HG03066 (cell line): ENCODE data around the gene FAM222B.
"Not testable (repeated sequence)": the region's sequence is repeated elsewhere in the genome, so short reads cannot be mapped to it uniquely, and the experiment has no call there.

Experiments used
- ATAC-seq: cut with Tn5 transposase; IDR thresholded peaks from one replicate; pipeline ENCODE4 v1.9.1; 2021; ENCODE audit warnings: low read depth; ENCODE audit not compliant: unreplicated experiment

Gene FAM222B

DNA sequence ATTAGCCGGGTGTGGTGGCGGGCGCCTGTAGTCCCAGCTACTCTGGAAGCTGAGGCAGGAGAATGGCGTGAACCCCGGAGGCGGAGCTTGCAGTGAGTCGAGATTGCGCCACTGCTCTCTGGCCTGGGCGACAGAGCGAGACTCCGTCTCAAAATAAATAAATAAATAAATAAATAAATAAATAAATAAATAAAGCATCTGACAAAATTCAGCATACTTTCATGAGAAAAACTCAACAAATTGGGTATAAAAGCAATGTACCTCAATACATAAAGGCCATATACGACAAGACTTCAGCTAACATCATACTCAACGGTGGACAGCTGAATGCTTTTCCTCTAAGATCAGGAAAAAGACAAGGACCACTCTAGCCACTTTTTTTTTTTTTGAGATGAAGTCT lies 63.0 kb downstream of the FAM222B start:
- not testable (repeated sequence) for ATAC-seq

DNA sequence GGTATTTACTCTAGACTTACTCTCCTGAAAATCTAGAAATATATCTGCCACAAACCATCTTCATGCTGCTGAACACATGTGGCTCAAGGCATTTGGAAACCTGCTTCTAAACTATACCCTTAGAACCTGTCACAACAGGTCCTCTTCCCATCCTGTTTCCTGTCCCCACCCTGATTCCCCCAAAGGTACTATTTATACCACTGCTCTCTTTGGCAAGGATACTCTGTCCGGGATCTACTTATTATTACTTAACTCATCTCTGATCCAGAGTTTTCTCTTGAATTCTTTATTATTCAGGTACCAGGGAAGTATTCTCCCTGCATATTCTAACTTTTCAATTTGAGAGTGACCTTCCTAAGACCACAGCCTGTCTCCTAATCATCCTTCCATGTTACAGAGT lies 65.4 kb downstream of the FAM222B start:
- ATAC-seq = no peak

DNA sequence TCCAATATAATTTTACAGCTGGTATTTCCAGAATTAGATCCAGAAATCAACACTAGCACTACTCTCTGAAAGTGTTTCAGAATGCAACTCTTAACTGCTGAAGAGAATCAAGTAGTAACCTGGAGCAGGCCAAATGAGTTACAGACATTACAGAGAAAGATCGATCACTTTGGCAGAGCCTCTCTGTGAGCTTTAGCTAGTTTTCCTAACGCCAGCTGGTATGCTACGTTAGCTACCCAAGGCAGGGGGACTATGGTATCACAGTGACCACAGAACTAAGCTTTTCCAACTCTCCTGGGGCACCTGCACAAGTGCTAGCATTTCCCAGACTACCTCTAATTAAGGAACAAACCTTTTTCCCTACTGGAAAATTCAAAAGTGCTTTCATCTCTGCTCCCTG lies 68.4 kb downstream of the FAM222B start:
- no peak for ATAC-seq

DNA sequence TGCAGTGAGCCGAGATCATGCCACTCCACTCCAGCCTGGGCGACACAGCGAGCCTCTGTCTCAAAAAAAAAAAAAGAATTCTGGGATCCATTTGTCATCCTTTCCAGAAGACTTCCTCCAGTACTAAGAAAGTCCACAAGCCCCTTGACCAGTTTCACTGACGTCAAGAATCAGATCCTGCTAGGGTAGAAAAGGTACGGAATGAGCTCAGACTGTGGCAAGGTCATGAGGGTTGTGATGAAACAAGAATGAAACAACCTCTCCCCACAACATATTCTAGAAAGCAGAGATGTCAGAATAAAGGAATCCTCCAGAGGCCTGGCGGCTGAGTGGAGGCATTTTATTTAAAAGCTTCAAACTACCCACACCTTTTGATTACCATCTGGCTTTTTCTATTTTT lies 68.9 kb downstream of the FAM222B start:
- no peak for ATAC-seq

DNA sequence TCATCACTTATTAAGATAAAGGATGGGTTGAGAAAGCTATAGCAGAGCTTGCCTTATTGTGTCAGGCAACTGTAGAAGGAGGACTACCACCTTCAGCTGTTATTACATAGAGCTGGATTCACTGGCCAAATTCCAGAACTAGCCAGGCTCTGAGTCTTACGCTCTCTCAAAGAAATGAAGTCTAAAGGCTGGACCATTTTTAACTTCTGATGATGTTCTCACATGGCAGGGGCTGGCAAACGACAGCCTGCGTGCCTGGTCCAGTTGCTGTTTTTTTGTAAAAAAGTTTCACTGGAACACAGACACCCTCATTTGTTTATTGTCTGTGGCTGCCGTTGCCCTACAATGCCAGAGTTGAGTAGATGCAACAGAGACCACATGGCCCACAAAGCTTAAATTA lies 77.6 kb downstream of the FAM222B start:
- ATAC-seq = no peak

DNA sequence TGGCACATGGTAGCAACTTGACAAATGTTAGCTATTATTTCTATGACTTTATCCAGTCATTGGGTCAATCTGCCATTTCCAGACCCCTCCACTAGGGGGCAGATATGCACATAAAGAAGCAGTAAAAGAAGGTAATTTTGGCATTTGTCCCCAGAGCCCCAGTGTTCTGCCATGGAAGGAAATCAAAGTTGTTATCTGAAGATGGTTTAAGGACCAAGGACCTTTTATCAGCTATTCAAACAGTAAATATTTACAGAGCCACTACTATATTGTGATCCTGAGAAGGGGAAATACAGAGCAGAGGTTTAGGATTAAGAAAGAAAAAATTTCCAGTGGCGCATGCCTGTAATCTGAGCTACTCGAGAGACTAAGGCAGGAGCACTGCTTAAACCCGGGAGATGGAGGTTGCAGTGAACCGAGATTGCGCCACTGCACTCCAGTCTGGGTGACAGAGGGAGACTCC lies 78.8 kb downstream of the FAM222B start:
- ATAC-seq = no peak

DNA sequence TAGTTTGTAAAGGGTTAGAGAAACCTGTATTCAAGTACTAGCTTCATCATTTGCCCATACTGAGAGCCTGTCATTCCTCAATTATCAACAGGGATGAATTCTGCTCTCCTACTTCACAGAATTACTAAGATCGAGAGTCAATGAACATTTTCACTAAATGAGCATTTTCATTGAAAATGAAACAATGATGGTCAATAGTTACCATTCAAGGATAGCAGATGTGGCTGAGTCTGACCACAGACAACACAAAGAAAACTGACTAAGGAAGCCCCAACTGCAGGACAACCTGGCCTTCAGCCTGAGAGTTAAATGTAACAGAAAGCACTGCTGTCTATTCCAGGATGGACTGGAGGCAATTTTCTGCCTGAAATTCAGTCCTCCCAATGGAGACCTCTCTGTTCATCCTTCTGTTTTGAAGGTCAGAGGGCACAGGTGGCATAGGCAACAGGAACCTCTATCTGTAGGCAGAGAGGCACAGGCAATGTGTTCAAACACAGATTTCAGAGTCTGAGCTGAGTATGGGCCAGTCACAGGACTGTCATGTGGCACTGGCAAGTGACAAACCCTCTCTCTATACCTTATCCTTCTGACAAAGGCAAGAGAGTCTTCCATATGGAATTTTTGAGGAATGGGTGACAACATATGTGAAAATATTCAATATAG lies 79.3 kb downstream of the FAM222B start:
- ATAC-seq = no peak

DNA sequence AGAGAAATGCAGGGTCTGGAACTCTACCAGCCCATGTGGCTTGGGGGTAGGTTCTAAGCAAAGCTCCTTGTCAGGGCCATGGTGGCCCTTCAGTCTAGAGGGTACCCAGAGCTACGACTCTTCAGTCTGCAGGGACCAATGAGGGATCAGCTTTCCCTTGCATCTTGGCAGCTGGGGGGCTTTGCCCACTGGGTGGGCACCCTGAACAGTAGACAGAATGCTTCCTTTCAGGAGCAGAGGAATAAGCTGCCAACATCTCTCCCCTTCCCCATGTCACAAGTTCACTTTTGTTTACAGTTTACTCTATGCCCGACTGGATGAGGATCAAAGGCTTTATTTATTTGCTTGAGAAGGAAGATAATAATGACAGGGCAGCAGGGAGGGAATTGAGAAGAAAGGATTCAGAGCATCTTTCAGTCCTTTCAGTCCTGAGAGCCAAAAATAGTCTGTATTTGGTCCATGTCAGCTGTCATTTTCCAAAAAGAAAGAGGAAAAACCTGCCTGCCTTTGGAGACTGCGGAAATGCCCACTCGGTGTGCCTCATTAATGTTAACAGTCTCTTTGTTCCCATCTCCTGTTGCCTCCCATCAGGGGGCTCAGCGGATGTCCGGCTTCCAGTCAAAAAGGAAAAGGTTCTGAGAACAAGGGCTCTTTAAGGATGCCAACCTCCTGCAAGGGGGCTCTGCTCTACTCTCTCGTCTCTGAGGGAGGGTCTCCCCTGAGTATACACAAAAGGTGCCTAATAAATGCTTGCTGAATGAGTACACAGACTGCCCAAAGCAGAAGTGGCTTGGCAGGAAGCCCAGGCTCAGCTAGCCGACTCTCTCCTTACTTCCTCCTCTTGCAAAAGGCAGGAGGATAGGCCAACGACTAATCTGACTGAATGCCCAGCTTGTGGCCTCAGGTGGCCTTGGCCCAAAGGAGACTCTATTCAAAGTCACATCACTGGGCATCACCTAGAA lies 81.7 kb downstream of the FAM222B start:
- ATAC-seq = no peak

DNA sequence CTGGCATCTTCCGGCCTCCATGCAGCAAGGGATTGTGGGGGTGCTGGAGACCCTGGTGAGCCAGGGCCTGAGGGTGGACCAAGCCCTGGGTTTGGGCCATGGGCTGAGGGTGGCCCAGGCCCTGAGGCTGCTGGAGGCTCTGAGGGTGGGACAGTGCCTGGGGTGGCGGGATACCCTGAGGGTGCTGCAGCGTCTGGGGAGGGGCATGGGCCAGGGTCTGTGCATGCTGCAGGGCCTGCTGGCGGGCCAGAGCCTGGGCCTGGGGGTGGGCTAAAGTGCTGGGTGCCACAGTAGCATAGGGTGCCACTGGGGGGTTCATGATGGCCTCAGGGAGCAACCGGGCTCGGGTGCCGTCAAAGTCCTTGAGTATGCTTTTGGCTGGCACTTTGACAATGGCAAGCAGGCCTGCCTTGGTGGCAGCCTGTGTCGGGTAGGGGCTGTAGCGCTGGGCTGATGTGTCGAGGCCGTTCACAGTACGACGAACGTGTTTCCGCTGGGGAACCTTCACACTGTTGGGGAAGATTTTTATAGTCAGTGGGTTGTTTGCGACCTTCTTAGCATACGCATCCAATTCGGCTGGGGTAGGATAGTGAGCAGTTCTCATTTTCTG lies 83.2 kb downstream of the FAM222B start:
- no peak for ATAC-seq

DNA sequence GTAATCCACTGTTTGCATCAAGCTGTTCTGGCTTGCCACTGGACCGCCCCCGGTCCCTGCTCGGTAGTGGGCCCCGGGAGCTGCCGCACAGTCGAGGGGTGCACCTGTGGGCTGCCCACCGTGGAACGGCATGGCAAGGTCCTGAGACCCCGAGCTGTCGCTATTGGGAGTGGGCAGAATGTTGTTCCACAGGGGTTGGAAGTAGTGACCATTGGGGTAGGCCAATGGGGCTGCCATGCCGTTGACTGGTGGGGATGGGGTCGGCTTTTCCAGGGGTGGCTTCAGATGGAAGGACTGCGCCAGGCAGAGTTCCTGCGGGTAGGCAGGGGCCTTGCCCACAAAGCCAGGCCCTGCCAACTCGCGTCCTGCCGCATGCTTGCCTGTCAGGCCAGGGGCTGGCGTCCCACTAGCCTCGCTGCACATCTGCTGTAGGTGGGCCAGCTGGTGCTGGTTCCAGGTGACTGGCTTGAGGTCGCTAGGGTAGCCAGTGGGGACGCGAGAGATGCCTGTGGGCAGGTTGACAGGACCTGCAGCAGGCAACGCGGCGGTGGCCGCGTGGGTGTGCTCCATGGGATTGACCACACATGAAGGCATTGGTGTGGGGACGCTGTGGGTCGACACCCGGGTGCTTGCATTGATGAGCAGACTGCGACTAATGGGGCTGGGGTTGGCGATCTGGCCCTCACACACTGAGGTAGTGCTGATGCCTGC lies 84.0 kb downstream of the FAM222B start:
- no peak for ATAC-seq

DNA sequence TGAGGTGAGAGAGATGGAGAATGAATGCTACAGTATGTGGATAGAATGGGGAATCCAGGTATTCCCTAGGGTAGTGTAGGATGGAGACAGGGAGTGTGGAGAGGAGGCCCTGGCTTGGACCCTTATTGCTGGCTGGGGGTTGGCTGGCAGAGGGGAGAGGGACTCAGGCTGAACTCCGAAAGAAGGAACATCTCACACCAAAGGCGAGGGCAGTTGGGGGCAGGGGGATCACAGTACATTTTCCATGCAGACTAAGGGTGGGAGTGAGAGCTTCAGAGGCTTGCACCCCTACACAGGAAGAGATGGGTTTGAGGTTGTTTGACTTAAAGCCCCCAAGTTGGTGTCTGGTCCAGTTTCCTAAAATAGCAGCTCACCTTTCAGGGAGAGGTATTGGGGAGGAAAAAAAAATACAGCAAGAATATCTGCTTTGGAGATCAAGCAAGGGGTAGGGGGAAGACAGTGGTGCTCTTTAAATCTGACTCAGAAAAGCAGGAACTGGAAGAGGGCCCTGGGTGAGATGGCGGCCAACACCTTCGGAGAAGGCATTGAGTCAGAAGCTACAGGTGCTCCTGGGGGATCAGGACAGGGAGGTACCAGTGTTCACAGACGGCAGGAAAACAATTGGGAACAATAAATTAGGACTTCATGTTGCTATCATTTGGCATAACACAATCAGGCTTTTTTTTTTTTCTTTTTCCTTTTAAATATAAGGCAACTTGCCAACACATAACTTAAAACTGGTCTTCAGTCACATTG lies 86.4 kb downstream of the FAM222B start:
- no peak for ATAC-seq

DNA sequence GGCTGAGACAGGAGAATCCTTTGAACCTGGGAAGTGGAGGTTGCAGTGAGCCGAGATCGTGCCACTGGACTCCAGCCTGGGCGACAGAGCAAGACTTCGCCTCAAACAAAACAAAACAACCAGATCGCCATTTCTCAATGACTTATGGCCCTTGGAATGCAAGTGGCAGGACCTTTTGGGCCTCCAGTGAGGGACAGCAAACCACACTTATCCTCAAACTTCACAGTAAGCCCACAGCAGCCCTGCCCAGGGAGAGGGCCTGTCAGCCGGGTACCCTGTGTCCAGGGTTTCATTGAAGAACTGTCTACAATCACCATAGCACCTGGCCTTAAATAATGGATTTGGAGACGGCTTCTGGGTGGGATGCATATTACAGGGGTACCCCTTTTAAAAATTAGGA lies 87.1 kb downstream of the FAM222B start:
- no peak for ATAC-seq

DNA sequence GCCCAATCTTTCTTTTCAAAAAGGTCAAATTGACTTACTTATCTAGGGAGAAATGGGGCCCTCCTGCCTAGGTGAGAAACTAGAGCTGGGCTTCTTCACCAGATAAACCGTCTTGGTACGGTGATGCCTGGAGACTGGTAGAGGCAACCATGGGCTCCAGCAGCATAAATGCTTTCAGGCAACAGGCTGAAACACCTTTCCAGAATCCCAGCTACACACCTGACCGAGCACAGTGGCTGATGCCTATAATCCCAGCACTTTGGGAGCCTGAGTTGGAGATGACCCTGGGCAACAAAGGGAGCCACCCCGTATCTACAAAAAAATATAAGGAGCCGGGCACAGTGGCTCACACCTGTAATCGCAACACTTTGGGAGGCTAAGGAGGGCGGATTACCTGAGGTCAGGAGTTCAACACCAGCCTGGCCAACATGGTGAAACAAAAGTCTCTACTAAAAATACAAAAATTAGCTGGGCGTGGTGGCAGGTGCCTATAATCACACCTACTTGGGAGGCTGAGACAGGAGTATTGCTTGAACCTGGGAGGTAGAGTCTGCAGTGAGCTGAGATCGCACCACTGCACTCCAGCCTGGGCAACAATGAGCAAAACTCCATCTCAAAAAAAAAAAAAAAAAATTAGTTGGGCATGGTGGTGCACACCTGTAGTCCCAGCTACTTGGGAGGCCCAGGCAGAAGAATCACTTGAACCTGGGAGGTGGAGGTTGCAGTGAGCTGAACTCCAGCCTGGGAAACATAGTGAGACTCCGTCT lies 90.8 kb downstream of the FAM222B start:
- no peak for ATAC-seq

DNA sequence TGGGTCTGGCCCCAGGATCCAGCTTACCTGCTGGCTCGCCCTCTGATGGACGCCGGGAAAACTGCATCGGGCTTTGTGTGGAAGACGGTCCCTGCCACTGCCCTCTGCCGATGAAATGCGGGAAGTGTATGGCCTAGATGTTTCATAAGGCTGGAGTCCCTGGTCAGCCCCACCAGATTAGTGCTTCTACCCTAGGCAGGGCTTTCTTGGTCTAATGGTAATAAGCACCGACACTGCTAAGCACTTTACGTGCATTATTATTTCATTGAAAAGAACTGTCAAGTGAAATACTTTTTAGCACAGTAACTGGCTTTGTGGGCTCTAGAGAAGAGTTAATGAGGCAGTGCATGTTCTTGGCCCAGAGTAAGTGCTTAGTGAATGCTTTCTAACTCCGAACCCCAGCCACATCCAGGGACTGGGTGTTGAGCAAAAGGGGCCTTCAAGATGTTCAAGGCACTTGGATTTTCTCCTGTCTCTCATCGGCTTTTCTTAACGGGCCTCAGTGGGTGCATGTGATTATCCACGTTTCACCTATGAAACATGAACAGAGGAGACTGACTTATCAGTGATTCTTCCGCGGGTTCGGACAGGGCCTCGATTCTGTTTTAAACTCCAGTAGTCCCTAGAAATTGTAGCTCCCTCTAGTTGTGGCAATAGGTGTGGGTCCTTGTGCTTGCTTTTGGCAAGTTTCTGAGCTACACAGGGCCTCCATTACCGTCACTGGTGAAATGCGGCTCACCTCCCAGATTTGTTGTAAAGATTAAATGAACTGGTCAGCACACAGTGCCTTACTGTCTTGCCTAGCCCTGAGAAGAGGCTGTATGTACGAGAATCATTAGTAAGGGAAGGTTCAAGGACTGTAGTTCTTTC lies 92.2 kb downstream of the FAM222B start:
- peak; percentile 71 for ATAC-seq

DNA sequence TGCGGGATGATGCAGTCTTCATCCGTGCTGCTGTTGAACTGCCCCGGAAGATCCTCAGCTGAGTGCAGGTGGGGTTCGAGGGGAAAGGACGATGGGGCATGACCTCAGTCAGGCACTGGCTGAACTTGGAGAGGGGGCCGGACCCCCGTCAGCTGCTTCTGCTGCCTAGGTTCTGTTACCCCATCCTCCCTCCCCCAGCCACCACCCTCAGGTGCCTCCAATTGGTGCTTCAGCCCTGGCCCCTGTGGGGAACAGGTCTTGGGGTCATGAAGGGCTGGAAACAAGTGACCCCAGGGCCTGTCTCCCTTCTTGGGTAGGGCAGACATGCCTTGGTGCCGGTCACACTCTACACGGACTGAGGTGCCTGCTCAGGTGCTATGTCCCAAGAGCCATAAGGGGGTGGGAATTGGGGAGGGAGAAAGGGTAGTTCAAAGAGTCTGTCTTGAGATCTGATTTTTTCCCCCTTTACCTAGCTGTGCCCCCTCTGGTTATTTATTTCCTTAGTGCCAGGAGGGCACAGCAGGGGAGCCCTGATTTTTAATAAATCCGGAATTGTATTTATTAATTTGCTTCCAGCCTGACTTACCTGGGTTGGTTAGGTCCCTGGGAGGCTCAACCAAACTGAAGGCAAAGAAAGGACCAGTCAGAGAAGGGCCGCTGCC lies 92.9 kb downstream of the FAM222B start:
- no peak for ATAC-seq

DNA sequence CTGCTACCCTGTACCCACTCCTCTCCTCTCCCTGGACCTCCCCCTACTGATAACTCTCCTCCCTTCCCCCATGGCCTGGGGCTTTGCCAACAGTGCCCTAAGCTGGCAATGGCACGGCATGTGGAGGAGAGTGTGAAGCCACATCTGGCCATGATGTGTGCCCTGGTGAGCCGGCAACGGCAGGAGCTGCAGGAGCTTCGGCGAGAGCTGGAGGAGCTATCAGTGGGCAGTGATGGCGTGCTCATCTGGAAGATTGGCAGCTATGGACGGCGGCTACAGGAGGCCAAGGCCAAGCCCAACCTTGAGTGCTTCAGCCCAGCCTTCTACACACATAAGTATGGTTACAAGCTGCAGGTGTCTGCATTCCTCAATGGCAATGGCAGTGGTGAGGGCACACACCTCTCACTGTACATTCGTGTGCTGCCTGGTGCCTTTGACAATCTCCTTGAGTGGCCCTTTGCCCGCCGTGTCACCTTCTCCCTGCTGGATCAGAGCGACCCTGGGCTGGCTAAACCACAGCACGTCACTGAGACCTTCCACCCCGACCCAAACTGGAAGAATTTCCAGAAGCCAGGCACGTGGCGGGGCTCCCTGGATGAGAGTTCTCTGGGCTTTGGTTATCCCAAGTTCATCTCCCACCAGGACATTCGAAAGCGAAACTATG lies 93.6 kb downstream of the FAM222B start:
- no peak for ATAC-seq
